Measurements from ENCODE around the gene MCL1.
"Not testable (repeated sequence)": the region's sequence is repeated elsewhere in the genome, so short reads cannot be mapped to it uniquely, and the experiment has no call there.

The MCL1 gene
- long read RNA-seq, donor 1, transcript MCL1-202 (3 exons, 3,932 nt) = major isoform, 26 of 28 reads
- long read RNA-seq, donor 1, partial matches to known transcripts = 0 of 28 reads
- long read RNA-seq, donor 1, other reads (novel, unspliced or antisense) = 0 of 28 reads
- long read RNA-seq, donor 2, transcript MCL1-202 (3 exons, 3,932 nt) = major isoform, 19 of 21 reads
- long read RNA-seq, donor 2, partial matches to known transcripts = 0 of 21 reads
- long read RNA-seq, donor 2, other reads (novel, unspliced or antisense) = 0 of 21 reads
- long read RNA-seq, donor 3, transcript MCL1-202 (3 exons, 3,932 nt) = major isoform, 16 of 18 reads
- long read RNA-seq, donor 3, partial matches to known transcripts = 0 of 18 reads
- long read RNA-seq, donor 3, other reads (novel, unspliced or antisense) = 0 of 18 reads
- long read RNA-seq, donor 4, transcript MCL1-202 (3 exons, 3,932 nt) = major isoform, 37 of 40 reads
- long read RNA-seq, donor 4, partial matches to known transcripts = 0 of 40 reads
- long read RNA-seq, donor 4, other reads (novel, unspliced or antisense) = 0 of 40 reads
- long read RNA-seq, donor 5, transcript MCL1-202 (3 exons, 3,932 nt) = major isoform, 15 of 20 reads
- long read RNA-seq, donor 5, partial matches to known transcripts = 0 of 20 reads
- long read RNA-seq, donor 5, other reads (novel, unspliced or antisense) = 0 of 20 reads
- long read RNA-seq, donor 6, transcript MCL1-202 (3 exons, 3,932 nt) = major isoform, 27 of 30 reads
- long read RNA-seq, donor 6, partial matches to known transcripts = 0 of 30 reads
- long read RNA-seq, donor 6, other reads (novel, unspliced or antisense) = 0 of 30 reads
- long read RNA-seq, donor 7, transcript MCL1-202 (3 exons, 3,932 nt) = major isoform, 33 of 36 reads
- long read RNA-seq, donor 7, partial matches to known transcripts = 0 of 36 reads
- long read RNA-seq, donor 7, other reads (novel, unspliced or antisense) = 0 of 36 reads
- long read RNA-seq, donor 8, transcript MCL1-202 (3 exons, 3,932 nt) = major isoform, 26 of 29 reads
- long read RNA-seq, donor 8, partial matches to known transcripts = 0 of 29 reads
- long read RNA-seq, donor 8, other reads (novel, unspliced or antisense) = 0 of 29 reads

DNA sequence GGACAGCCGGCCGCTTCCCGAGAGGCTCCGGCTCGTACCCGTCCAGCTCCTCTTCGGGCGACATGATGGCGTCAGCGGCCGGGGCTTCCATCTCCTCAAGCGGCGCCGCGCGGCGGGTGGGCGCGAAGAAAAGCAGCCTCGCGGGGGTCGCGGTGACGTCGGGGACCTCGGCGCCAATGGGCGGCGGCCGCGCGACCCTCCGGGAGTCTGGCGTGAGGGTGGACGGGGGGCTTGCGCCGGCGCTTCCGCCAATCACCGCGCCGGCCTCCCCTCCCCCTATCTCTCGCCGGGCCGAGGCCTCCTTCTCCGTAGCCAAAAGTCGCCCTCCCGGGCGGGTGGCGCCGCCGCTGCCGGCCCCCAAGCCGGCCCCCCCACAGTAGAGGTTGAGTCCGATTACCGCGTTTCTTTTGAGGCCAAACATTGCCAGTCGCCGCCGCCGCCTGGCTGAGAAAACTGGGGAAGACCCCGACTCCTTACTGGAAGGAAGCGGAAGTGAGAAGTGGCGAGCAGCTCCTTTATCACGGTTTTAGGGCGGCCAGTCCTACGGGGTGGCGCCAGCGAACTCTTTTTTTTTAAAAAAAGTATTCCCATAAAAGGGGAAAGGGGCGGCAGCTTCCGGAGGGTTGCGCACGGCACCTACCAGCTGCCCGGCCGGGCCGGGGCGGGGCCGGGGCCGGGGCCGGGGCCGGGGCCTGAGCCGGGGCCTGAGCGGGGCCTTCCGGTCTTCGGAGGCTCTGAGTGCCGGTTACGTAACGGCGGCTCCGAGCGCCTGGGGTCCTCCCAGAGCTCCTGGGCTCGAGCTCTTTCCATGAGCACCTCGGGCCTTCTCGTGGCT is at the start of gene MCL1:
MCL1 (minus strand) TSS at position 501 of the 835 bp plus-strand sequence; CDS start at position 421, 80 bp downstream.
- peak; percentile 99 for DNase-seq

DNA sequence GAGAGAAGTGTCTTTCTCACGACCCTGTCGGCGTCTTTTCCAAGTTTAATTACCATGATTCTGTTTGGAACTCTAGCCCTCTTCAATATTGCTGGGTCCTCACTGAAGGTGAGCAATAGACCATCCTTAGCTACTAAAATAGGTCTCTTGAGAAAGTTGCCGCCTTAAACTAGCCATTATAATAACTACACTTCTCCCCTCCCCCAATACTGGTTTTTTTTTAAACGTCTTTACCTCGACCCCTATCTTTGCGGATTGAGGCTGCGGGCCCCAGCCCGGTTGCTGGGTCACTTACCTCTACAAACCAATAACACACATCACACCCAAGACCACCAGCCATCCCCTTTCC is 49.3 kb upstream of the MCL1 start:
- no peak for DNase-seq

DNA sequence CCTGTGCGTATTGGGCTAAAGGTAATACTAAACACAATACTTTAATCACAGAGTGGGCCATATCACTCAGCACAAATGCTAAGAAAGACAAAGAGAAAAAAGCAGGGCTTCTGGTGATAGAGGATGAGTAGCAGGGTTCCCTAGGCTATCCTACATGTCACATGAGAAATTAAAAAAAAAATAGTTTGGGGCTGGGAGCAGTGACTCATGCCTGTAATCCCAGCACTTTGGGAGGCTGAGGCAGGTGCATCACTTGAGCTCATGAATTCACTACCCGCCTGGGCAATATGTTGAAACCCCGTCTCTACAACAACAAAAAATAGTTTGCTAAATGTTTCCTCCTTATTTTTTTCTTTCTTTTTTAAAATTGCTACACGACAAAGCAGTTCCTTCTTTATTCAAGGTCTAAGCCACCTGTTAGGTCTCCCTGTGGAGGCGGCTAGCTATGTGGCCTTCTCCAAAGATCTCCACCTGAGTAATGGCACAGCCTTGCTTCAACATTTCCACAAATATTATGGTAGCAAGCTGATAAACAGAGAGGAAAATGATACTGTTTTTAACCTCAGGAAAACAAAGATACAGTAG is 48.5 kb upstream of the MCL1 start:
- DNase-seq = no peak

- no peak for DNase-seq
Measured at GRCh38 chr1:150626150-150626549, 46.7 kb upstream of the MCL1 start.

DNA sequence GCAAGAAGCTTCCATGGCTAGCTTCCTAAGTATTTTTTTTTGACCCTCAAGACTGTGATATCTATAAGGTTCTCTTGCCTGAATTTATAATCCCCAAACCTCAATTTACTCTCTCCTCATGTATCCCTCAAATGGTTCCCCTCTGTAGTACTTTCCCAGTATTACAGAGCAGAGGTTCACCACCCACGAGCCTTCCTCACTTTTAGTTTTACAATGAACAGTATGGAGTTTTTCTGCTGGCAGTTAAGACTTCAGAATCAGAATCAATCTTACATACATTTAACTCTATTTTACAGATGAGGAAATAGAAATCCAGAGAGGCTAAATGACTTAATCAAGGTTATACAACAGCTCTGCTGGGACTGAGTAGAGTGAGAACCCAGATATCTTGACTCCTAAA is 45.1 kb upstream of the MCL1 start:
- not testable (repeated sequence) for DNase-seq

- DNase-seq = not testable (repeated sequence)
Measured at GRCh38 chr1:150624134-150624533, 44.7 kb upstream of the MCL1 start.

- DNase-seq = no peak
Measured at GRCh38 chr1:150622303-150622975, 43.0 kb upstream of the MCL1 start.

DNA sequence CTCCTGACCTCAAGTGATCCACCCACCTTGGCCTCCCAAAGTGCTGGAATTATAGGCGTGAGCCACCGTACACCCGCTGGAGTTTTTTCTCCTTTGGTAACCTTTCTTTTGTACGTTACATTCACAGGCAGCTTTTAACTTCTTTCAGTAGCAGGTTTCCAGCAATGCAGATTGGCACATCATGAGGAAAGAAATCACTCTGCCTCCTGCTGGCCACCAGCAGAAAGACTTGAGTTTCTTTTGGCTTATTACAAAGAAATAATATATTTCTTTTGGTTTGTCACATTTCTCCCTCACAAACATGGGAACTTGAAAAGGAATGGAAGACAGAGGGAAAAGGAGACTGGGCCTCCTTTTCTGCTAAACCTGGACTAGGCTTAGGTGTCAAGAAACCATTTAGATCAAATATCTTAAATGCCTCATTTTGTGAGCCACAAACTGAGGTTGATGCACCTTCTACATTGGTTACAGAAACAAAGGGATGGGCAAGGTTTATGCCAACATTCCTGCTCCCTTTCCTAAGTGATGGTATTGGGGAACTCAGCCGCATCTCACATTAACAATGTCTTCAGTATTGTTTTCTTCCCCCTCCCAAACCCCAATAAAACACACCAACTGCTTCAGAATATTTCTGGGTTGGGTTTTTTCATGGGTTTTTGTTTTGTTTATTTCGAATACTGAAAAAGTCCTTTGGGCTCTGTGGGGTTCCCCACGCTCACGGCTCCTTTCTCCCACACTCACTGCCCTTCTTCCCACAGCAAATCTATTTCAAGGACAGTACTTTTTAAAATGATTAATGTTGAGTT is 42.3 kb upstream of the MCL1 start:
- no peak for DNase-seq

DNA sequence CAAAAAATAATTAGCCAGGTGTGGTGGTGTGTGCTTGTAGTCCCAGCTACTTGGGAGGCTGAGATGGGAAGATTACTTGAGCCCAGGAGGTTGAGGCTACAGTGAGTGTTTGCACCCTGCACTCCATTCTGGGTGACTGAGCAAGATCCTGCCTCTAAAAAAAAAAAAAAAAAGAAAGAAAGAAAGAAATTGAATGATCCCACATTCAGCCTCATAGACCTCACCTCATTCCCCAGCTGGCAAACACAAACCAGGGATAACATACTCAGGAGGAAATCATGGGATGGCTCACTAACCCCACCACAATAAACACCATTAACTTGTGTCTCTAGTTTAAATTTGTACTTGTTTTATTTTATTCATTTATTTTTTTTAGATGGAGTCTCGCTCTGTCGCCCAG is 41.5 kb upstream of the MCL1 start:
- DNase-seq = no peak

- no peak for DNase-seq
Measured at GRCh38 chr1:150619576-150620509, 40.4 kb upstream of the MCL1 start.

GRCh38 chr1:150615346-150616201 is 36.2 kb upstream of the MCL1 start:
- DNase-seq = no peak

GRCh38 chr1:150613061-150613920 is 33.9 kb upstream of the MCL1 start:
- no peak for DNase-seq

GRCh38 chr1:150612014-150612345 is 32.6 kb upstream of the MCL1 start:
- no peak for DNase-seq

GRCh38 chr1:150610576-150610975 is 31.2 kb upstream of the MCL1 start:
- no peak for DNase-seq

DNA sequence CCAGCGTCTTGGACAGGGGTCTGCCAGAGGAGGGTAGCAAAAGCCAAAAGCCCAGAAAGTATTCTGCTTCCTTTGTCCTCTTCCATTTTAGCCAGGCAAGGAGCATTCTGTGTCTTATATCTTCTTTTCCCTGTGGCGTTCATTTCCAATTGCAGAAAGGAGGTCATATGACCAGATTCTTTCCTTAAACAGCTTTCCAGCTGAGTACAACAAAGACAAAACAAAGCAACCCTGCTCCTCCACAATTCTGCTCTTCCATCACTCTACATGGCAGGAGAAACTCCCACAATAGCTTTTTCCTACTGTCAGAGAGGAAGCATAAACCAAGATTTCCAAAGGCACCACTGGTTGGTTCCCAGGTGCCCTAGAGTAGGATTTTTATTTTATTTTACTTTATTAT is 30.3 kb upstream of the MCL1 start:
- DNase-seq = no peak

- DNase-seq = no peak
Measured at GRCh38 chr1:150606463-150607142, 27.2 kb upstream of the MCL1 start.

- not testable (repeated sequence) for DNase-seq
Measured at GRCh38 chr1:150605451-150605731, 26.0 kb upstream of the MCL1 start.

Measured in right kidney (tissue), 9 donors.